HEK293T (cell line): ENCODE data around the gene CTNNAL1.
A peak's percentile ranks its signal among the peaks of the same experiment; 100 is the strongest.

Source experiments
- CTCF ChIA-PET: fragments of 350-600 bp; formaldehyde crosslinking; extraction: SDS; loops from one replicate; lab custom pipeline; 2021; ENCODE audit warnings: antibody characterized with exemption, inconsistent platforms; lab: Yijun Ruan, JAX
- POLR2A ChIA-PET: fragments of 350-600 bp; formaldehyde crosslinking; extraction: SDS; loops from one replicate; lab custom pipeline; 2020; ENCODE audit warnings: antibody characterized with exemption, inconsistent platforms; lab: Yijun Ruan, JAX
- DNase-seq: peaks from one replicate; pipeline ENCODE4 v3.0.0; 2012; ENCODE audit warnings: mixed read lengths; ENCODE audit errors: extremely low spot score
- ARNT ChIP-seq: fragments of 450-650 bp; IDR thresholded peaks from 2 replicates; pipeline ENCODE4 v1.6.1; 2017; ENCODE audit warnings: mild to moderate bottlenecking
- BHLHE40 ChIP-seq: fragments of 450-650 bp; IDR thresholded peaks from 2 replicates; pipeline ENCODE4 v1.6.1; 2016; ENCODE audit warnings: mild to moderate bottlenecking, moderate library complexity, borderline replicate concordance
- CTBP1 ChIP-seq: fragments of 450-650 bp; IDR thresholded peaks from 2 replicates; pipeline ENCODE4 v1.6.1; 2016; ENCODE audit warnings: borderline replicate concordance
- ELF4 ChIP-seq: fragments of 450-650 bp; IDR thresholded peaks from 2 replicates; pipeline ENCODE4 v1.6.1; 2017; ENCODE audit warnings: antibody characterized with exemption
- FOXA1 ChIP-seq: fragments of 450-650 bp; IDR thresholded peaks from 2 replicates; pipeline ENCODE4 v1.6.1; 2016; ENCODE audit warnings: mild to moderate bottlenecking
- FOXK2 ChIP-seq: fragments of 450-650 bp; IDR thresholded peaks from 2 replicates; pipeline ENCODE4 v1.6.1; 2016; ENCODE audit warnings: mild to moderate bottlenecking
- FOXM1 ChIP-seq: fragments of 450-650 bp; IDR thresholded peaks from 2 replicates; pipeline ENCODE4 v1.6.1; 2017; ENCODE audit warnings: mild to moderate bottlenecking, borderline replicate concordance
- HDGF ChIP-seq: fragments of 450-650 bp; IDR thresholded peaks from 2 replicates; pipeline ENCODE4 v1.6.1; 2017; ENCODE audit warnings: antibody characterized with exemption, borderline replicate concordance
- L3MBTL2 ChIP-seq: fragments of 450-650 bp; conservative IDR thresholded peaks from 2 replicates; pipeline ENCODE4 v1.6.1; 2016; ENCODE audit warnings: mild to moderate bottlenecking
- LEF1 ChIP-seq: fragments of 450-650 bp; IDR thresholded peaks from 2 replicates; pipeline ENCODE4 v1.6.1; 2017; ENCODE audit warnings: mild to moderate bottlenecking, borderline replicate concordance
- NFRKB ChIP-seq: fragments of 450-650 bp; IDR thresholded peaks from 2 replicates; pipeline ENCODE4 v1.6.1; 2016; ENCODE audit warnings: mild to moderate bottlenecking, moderate library complexity
- PKNOX1 ChIP-seq: fragments of 450-650 bp; IDR thresholded peaks from 2 replicates; pipeline ENCODE4 v1.6.1; 2016
- SP1 ChIP-seq: fragments of 450-650 bp; IDR thresholded peaks from 2 replicates; pipeline ENCODE4 v1.6.1; 2017
- SUZ12 ChIP-seq: fragments of 450-650 bp; IDR thresholded peaks from 2 replicates; pipeline ENCODE4 v1.6.1; 2016; ENCODE audit warnings: mild to moderate bottlenecking
- TARDBP ChIP-seq: fragments of 450-650 bp; IDR thresholded peaks from 2 replicates; pipeline ENCODE4 v1.6.1; 2016
- ZNF384 ChIP-seq: fragments of 450-650 bp; IDR thresholded peaks from 2 replicates; pipeline ENCODE4 v1.6.1; 2016

CTNNAL1 gene

GRCh38 chr9:109014608-109015280 lies 1.4 kb upstream of the CTNNAL1 start:
- TF ChIP-seq SP1 = no peak
- no peak for TF ChIP-seq LEF1
- TF ChIP-seq FOXM1 = no peak
- no peak for TF ChIP-seq ELF4
- TF ChIP-seq FOXK2 = no peak
- no peak for TF ChIP-seq BHLHE40
- DNase-seq = no peak
- ChIA-PET CTCF (interaction anchor here (0.7 kb wide), 1 partner anchor 24 kb away, joined by 3 read pairs; no protein-coding TSS in a partner anchor), POLR2A (no interaction called here)

GRCh38 chr9:109013679-109014607 lies 644 bp upstream of the CTNNAL1 start:
- ChIA-PET CTCF (interaction anchor here (0.7 kb wide), 1 partner anchor 25 kb away, joined by 3 read pairs; no protein-coding TSS in a partner anchor), POLR2A (no interaction called here)
- DNase-seq = no peak
- TF ChIP-seq L3MBTL2 = no peak
- TF ChIP-seq PKNOX1 = no peak
- no peak for TF ChIP-seq BHLHE40
- TF ChIP-seq LEF1 = no peak
- no peak for TF ChIP-seq FOXK2
- no peak for TF ChIP-seq ARNT
- no peak for TF ChIP-seq HDGF
- no peak for TF ChIP-seq SUZ12
- TF ChIP-seq CTBP1 = no peak
- TF ChIP-seq TARDBP = no peak
- TF ChIP-seq SP1 = no peak
- TF ChIP-seq FOXM1 = no peak
- no peak for TF ChIP-seq FOXA1
- TF ChIP-seq ELF4 = no peak
- TF ChIP-seq NFRKB = no peak
- no peak for TF ChIP-seq ZNF384

GRCh38 chr9:109012009-109012875 lies 1.1 kb downstream of the CTNNAL1 start:
- TF ChIP-seq HDGF (no peak), SP1 (no peak), ARNT (no peak), ELF4 (no peak), NFRKB (no peak), PKNOX1 (peak; percentile 55), SUZ12 (no peak), L3MBTL2 (peak; percentile 55; the same call in 1 of the 2 replicates), BHLHE40 (no peak)
- ChIA-PET POLR2A (interaction anchor here (0.7 kb wide), 1 partner anchor 13 kb away, joined by 4 read pairs; no protein-coding TSS in a partner anchor), CTCF (no interaction called here)
- DNase-seq = peak; percentile 34

- DNase-seq = no peak
- POLR2A ChIA-PET = no interaction called here
- TF ChIP-seq LEF1 (no peak), PKNOX1 (no peak), NFRKB (no peak), ZNF384 (no peak), SUZ12 (no peak), BHLHE40 (no peak), SP1 (no peak), ARNT (no peak), FOXK2 (no peak), FOXM1 (no peak), L3MBTL2 (no peak), ELF4 (no peak), HDGF (no peak), CTBP1 (no peak), FOXA1 (no peak), TARDBP (no peak)
- CTCF ChIA-PET = no interaction called here
Observed at GRCh38 chr9:109011231-109011671, 2.0 kb downstream of the CTNNAL1 start.

GRCh38 chr9:109010746-109011145 lies 2.6 kb downstream of the CTNNAL1 start:
- CTCF ChIA-PET = no interaction called here
- POLR2A ChIA-PET = no interaction called here
- DNase-seq = no peak
- TF ChIP-seq FOXK2 = no peak
- TF ChIP-seq SUZ12 = no peak
- no peak for TF ChIP-seq LEF1
- no peak for TF ChIP-seq ZNF384
- TF ChIP-seq PKNOX1 = no peak
- no peak for TF ChIP-seq HDGF
- TF ChIP-seq ARNT = no peak
- TF ChIP-seq SP1 = no peak
- TF ChIP-seq FOXA1 = no peak
- no peak for TF ChIP-seq L3MBTL2
